GM21515 (cell line): Measurements from ENCODE around the gene KARS1.

ENCODE experiments used
- ATAC-seq: cut with Tn5 transposase; IDR thresholded peaks from one replicate; pipeline ENCODE4 v1.9.1; 2021; ENCODE audit not compliant: unreplicated experiment

The KARS1 gene

DNA sequence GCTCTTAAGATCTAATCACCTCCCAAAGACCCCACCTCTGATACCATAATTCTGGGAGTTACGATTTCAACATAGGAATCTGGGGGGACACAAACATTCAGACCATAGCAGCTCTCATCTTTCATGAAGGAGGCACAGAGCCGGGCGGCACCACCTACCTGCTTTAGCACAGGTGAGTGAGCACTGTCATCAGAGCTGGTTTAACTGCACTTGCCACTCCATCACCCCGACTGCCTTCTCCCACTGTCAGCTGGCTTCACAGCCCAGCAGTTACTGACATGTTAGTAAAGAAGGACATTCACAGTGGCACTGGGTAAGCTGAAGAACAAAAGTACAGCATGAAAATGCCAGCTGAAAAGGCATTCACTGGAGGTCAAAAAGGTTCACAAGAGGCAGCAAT, 58.7 kb downstream of the KARS1 start:
- no peak for ATAC-seq

DNA sequence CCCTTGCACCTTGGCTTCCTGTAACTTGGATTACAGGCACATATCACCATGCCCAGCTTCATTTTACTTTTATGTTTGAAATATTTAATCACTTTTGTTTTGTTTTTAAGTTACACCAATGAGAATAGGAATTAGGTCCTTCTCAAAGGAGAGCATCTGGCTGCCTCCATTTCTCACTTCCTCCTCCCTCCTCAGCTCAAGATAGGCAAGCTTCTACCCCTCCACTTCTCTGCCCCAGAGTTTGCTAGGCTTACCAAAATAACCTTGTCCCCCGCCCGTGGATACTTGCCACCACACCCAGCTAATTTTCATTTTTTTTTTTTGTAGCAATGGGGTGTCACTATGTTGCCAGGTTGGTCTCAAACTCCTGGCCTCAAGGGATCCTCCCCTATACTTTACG, 63.4 kb downstream of the KARS1 start:
- ATAC-seq: no peak

DNA sequence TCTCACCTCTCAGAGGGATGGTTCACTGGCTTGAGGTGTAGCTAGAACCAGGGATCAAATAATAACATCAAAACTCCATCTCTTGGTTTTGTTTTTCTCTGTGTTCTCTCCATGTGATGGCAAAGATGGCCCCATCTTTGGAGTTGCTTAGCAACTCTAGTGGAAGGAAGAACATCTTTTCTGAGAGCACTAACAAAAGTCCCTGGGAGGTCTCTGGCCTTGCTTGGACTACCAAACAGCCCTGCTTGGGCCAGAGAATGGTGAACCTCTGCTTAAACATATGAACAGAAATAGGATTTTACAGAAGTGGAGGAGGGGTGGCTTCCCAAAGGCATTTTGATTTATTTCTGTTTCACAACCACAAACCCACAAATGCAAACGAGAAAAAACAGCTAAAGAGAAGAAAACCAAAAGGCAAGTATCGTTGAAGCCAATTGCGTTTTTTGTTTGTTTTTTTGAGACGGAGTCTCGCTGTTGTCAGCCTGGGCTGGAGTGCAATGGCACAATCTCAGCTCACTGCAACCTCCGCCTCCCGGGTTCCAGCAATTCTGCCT, 68.1 kb downstream of the KARS1 start:
- ATAC-seq: no peak

GRCh38 chr16:75578725-75579124, 68.7 kb downstream of the KARS1 start:
- no peak for ATAC-seq

GRCh38 chr16:75578212-75578611, 69.3 kb downstream of the KARS1 start:
- ATAC-seq: no peak
